Psoas muscle (tissue), 8 donors: ENCODE data around the gene TAOK3. TPM values are rescaled to one million over a fixed set of nuclear protein-coding genes. Genes with fewer than 3 reads are reported as not detected.
"Not testable (repeated sequence)": the region's sequence is repeated elsewhere in the genome, so short reads cannot be mapped to it uniquely, and the experiment has no call there.

Source experiments
- ATAC-seq, 4 donors: fragments of 200-7000 bp; cut with Tn5 transposase; one replicate each; pipeline ENCODE4 v1.9.1; 2020; ENCODE audit warnings: moderate library complexity in 3 of 4, mild to moderate bottlenecking in 2 of 4
- DNase-seq, 2 donors: peaks; one replicate each; pipeline ENCODE4 v3.0.0-alpha.2; 2020
- H3K27ac ChIP-seq: fragments of 200-600 bp; one replicate; pipeline ENCODE4 v1.8.0; 2022
- H3K27me3 ChIP-seq, 3 donors: fragments of 200-600 bp in 1 of 3; one replicate each; pipeline versions ENCODE4 v1.6.1 to v1.8.0; 2013 to 2022; ENCODE audit warnings: low read length in 2 of 3, mild to moderate bottlenecking in 2 of 3, moderate library complexity in 1 of 3; ENCODE audit not compliant: insufficient read depth in 3 of 3
- H3K36me3 ChIP-seq, 2 donors: fragments of 200-600 bp in 1 of 2; one replicate each; pipeline versions ENCODE4 v1.6.1 to v1.8.0; 2013 to 2022; ENCODE audit warnings: low read depth in 1 of 2, mild to moderate bottlenecking in 1 of 2, moderate library complexity in 1 of 2; ENCODE audit not compliant: insufficient read depth in 1 of 2
- H3K4me1 ChIP-seq: fragments of 200-600 bp; one replicate; pipeline ENCODE4 v1.8.0; 2022
- H3K4me3 ChIP-seq: fragments of 200-600 bp; one replicate; pipeline ENCODE4 v1.8.0; 2022; ENCODE audit warnings: mild to moderate bottlenecking
- H3K9me3 ChIP-seq: fragments of 200-600 bp; one replicate; pipeline ENCODE4 v1.8.0; 2022
- CTCF ChIP-seq: fragments of 200-600 bp; IDR thresholded peaks from one replicate; pipeline ENCODE4 v1.8.0; 2022; ENCODE audit warnings: antibody characterized with exemption
- WGBS, 3 donors: extraction: QIAGEN DNeasy Blood & Tissue Kit; methylation state at CpG; one replicate each; pipeline versions ENCODE4 v1.1.6 to v1.1.7; 2013; 5-methylcytosine and 5-hydroxymethylcytosine counted together
- intact Hi-C, 2 donors: fragments of 100-400 bp; cut with DNase I; formaldehyde crosslinking; loops; one replicate each; pipeline versions ENCODE4 v1.11.0 to v1.14.2; 2022
- polyA plus RNA-seq, 3 donors: library from polyadenylated mRNA; stranded (reverse); fragments of 200-250 nt; gene quantifications; one replicate each; pipeline ENCODE4 v1.2.3, GENCODE V29; 2013
- total RNA-seq, 4 donors: library from RNA; stranded (reverse); fragmentation: NEBNext Ultra II Directional in 2 of 4; extraction: Animal tissue kit (Norgen Biotek cat#: 25700) in 2 of 4; gene quantifications; one replicate each; pipeline versions ENCODE4 v1.2.1 to v1.2.4, GENCODE V29; 2021 to 2023
- donor health status: healthy with polysubstance abuse.
- donor health status: DM: no; HTN: no; CAD: no; lungs with moderate emphysema.
- donor health status: Bipolar disorder and iron deficiency.
- donor health status: healthy.
- donor health status: DM: yes; HTN: yes; CAD: no.
- donor health status: DM: no; HTN: no; CAD: no.
- donor health status: DM: no; HTN: no; CAD: no.
- donor health status: DM: yes; HTN: yes; CAD: no.

The TAOK3 gene
- total and polyA plus RNA-seq, 7 donors, result 6.5 to 22.2 (median 18.2) TPM

DNA sequence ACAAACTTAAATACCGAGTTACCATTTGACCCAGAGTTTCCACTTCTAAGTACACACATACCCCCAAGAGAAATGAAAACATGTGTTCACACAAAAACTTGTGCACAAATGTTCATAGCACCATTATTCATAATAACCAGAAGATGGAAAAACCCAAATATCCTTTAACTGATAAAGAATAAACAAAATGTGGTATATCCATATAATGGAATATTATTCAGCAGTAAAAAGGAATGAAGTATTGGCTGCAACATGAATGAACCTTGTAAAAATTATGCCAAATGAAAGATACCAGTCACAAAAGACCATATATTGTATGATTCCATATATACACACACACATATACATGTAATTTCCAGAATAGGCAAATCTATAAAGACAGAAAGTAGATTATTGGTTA, 116.4 kb downstream of the TAOK3 start:
- Histone ChIP-seq H3K27me3 (no peaks in the 10 kb centered on the region), H3K9me3 (no peaks in the 10 kb centered on the region), H3K4me3 (no peak overlapping the region), H3K27ac (no peak overlapping the region), H3K4me1 (no peaks in the 10 kb centered on the region), H3K36me3 (peaks cover 0 to 26% of the 10 kb centered on the region in 2 donors)
- DNase-seq (no peak), ATAC-seq (no peak)
- no peak for TF ChIP-seq CTCF
- intact Hi-C loops, result no loop called here
- 91 to 97% (median 96%) methylated on average over 1 of the region's 1 CpG for WGBS, 3 donors

- Histone ChIP-seq H3K4me3 (no peak overlapping the region), H3K27me3 (no peaks in the 10 kb centered on the region), H3K9me3 (no peaks in the 10 kb centered on the region), H3K27ac (no peak overlapping the region), H3K36me3 (peaks cover 0 to 15% of the 10 kb centered on the region in 2 donors), H3K4me1 (no peaks in the 10 kb centered on the region)
- no peak for DNase-seq
- no peak for ATAC-seq
- WGBS, 3 donors, result 86 to 100% (median 97%) methylated on average over 1 of the region's 1 CpG
- intact Hi-C loops, result no loop called here
- TF ChIP-seq CTCF, result no peak
Measured at GRCh38 chr12:118249547-118249946, 123.2 kb downstream of the TAOK3 start.

DNA sequence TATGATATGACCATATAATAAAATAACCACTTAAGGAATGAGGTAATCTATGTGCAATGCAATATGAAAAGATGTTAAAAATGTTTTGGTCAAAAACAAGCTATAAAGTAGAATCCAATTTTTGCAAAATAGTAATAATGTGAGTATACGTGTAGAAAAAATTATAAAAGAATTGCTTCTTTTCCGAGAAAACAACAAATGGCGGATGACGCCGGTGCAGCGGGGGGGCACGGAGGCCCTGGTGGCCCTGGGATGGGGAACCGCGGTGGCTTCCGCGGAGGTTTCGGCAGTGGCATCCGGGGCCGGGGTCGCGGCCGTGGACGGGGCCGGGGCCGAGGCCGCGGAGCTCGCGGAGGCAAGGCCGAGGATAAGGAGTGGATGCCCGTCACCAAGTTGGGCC, 126.8 kb downstream of the TAOK3 start:
- H3K27me3 ChIP-seq, H3K4me1 ChIP-seq, ATAC-seq, H3K4me3 ChIP-seq, H3K27ac ChIP-seq, intact Hi-C loops, H3K9me3 ChIP-seq, DNase-seq: not testable (repeated sequence)
- WGBS, 3 donors, result 91 to 99% (median 99%) methylated on average over 9 to 15 of the region's 26 CpGs
- H3K36me3 ChIP-seq, result peaks cover 0 to 16% of the 10 kb centered on the region in 2 donors

- intact Hi-C loops, result no loop called here
- whole genome bisulfite sequencing, 3 donors, result 85 to 96% (median 93%) methylated on average over 2 of the region's 2 CpGs
Measured at GRCh38 chr12:118238888-118239287, 133.8 kb downstream of the TAOK3 start.

DNA sequence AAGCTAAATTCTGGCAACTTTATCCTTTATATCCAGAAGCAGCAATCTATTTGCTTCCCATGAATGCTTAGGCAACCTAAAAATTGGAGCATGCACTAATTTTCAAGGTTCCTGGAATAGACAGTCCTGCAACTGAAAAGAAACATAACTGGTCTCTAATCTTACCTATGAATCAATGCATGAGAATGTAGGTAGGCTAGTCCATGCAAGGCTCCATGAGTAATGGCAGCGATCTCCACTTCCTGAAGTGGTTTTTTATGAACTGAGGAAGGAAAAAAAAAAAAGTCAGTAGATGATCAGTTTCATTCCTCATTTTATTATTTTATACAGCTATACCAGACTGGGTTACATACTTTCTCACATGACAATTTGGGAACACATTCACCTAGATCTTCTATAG, 134.8 kb downstream of the TAOK3 start:
- Histone ChIP-seq H3K27me3 (no peaks in the 10 kb centered on the region), H3K36me3 (peaks cover 2 to 56% of the 10 kb centered on the region in 2 donors), H3K4me3 (no peak overlapping the region), H3K9me3 (no peaks in the 10 kb centered on the region), H3K4me1 (no peaks in the 10 kb centered on the region), H3K27ac (no peak overlapping the region)
- TF ChIP-seq CTCF, result no peak
- WGBS, 3 donors, result 79 to 93% (median 84%) methylated on average over 1 of the region's 1 CpG
- ATAC-seq (no peak), DNase-seq (no peak)
- intact Hi-C loops, result no loop called here

More at GRCh38 chr12:118238888-118239287, 133.8 kb downstream of the TAOK3 start:
- Histone ChIP-seq H3K9me3 (no peaks in the 10 kb centered on the region), H3K4me1 (no peaks in the 10 kb centered on the region), H3K27ac (no peak overlapping the region), H3K36me3 (peaks cover 2 to 49% of the 10 kb centered on the region in 2 donors), H3K27me3 (no peaks in the 10 kb centered on the region), H3K4me3 (no peak overlapping the region)
- TF ChIP-seq CTCF, result no peak
- DNase-seq, result no peak
- no peak for ATAC-seq
